ENCODE results near the gene ZNF611.

GRCh38 chr19:52725528-52725961 lies 9.3 kb downstream of the ZNF611 start:
- TF ChIP-seq, protein P1, sequence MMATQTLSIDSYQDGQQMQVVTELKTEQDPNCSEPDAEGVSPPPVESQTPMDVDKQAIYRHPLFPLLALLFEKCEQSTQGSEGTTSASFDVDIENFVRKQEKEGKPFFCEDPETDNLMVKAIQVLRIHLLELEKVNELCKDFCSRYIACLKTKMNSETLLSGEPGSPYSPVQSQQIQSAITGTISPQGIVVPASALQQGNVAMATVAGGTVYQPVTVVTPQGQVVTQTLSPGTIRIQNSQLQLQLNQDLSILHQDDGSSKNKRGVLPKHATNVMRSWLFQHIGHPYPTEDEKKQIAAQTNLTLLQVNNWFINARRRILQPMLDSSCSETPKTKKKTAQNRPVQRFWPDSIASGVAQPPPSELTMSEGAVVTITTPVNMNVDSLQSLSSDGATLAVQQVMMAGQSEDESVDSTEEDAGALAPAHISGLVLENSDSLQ (IDR thresholded peaks at IDR 0.05): no peak
- TF ChIP-seq SP1 (IDR thresholded peaks at IDR 0.05) (no peak), SUZ12 (IDR thresholded peaks at IDR 0.05) (no peak), FOXM1 (IDR thresholded peaks at IDR 0.05; ENCODE audit: borderline replicate concordance) (no peak)

All from HEK293T (cell line).